ENCODE results near the gene CLPTM1L.

- no peak for TF ChIP-seq POLR2A (IDR thresholded peaks at IDR 0.05; ENCODE audit: low read length)
- no peak for TF ChIP-seq GATA1 (IDR thresholded peaks at IDR 0.05; ENCODE audit: low read depth, low read length)
Observed at GRCh38 chr5:1318659-1319251, 26.1 kb downstream of the CLPTM1L start.
